HepG2 (cell line): Measurements from ENCODE around the gene MILR1. TPM values are rescaled to one million over a fixed set of nuclear protein-coding genes. Genes with fewer than 3 reads are reported as not detected.
A peak's percentile ranks its signal among the peaks of the same experiment; 100 is the strongest.

Experiments
- AGO2 ChIP-seq: fragments of 200-400 bp; formaldehyde crosslinking; optimal IDR thresholded peaks from 2 replicates; pipeline ENCODE3; 2017; ENCODE audit warnings: mild to moderate bottlenecking, low read depth, low read length, moderate library complexity
- ATF1 ChIP-seq: IDR thresholded peaks from 2 replicates; pipeline ENCODE4 v1.6.1; 2016; ENCODE audit warnings: mild to moderate bottlenecking, control low read depth
- E2F1 ChIP-seq: sonication (generic); formaldehyde crosslinking; IDR thresholded peaks from 2 replicates; pipeline ENCODE4 v1.5.0; 2020; ENCODE audit warnings: missing genetic modification reagents
- ELF4 ChIP-seq: sonication (generic); formaldehyde crosslinking; IDR thresholded peaks from 2 replicates; pipeline ENCODE4 v1.5.0; 2020; ENCODE audit warnings: missing genetic modification reagents, mild to moderate bottlenecking, moderate library complexity, borderline replicate concordance
- ESRRA ChIP-seq: sonication (generic); formaldehyde crosslinking; IDR thresholded peaks from 2 replicates; pipeline ENCODE4 v1.5.1; 2020; ENCODE audit warnings: mild to moderate bottlenecking, low read depth, missing genetic modification reagents
- GATAD1 ChIP-seq: IDR thresholded peaks from 2 replicates; pipeline ENCODE4 v1.6.1; 2016; ENCODE audit warnings: missing genetic modification reagents, missing compliant biosample characterization
- MAFG ChIP-seq: sonication (generic); formaldehyde crosslinking; IDR thresholded peaks from 2 replicates; pipeline ENCODE4 v1.5.1; 2020; ENCODE audit warnings: mild to moderate bottlenecking, missing genetic modification reagents
- MAFK ChIP-seq, 2 experiments: IDR thresholded peaks in 1 of 2; conservative IDR thresholded peaks in 1 of 2; 2 replicates each; pipeline ENCODE4 v1.6.1; 2011; ENCODE audit warnings: improper control_type of control experiment in 2 of 2, low read length in 2 of 2
- NCOA5 ChIP-seq: sonication (generic); formaldehyde crosslinking; IDR thresholded peaks from 2 replicates; pipeline ENCODE4 v1.4.0; 2020; ENCODE audit warnings: missing genetic modification reagents
- PAF1 ChIP-seq: IDR thresholded peaks from 2 replicates; pipeline ENCODE4 v1.6.1; 2016; ENCODE audit warnings: missing genetic modification reagents, missing compliant biosample characterization
- PAXIP1 ChIP-seq: sonication (generic); formaldehyde crosslinking; conservative IDR thresholded peaks from 2 replicates; pipeline ENCODE4 v1.4.0; 2020; ENCODE audit warnings: mild to moderate bottlenecking, missing genetic modification reagents, moderate library complexity
- SAP130 ChIP-seq: IDR thresholded peaks from 2 replicates; pipeline ENCODE4 v1.6.1; 2016; ENCODE audit warnings: low read depth
- SETDB1 ChIP-seq: sonication (generic); formaldehyde crosslinking; IDR thresholded peaks from 2 replicates; pipeline ENCODE4 v1.5.1; 2020; ENCODE audit warnings: missing genetic modification reagents, mild to moderate bottlenecking, borderline replicate concordance
- THAP11 ChIP-seq: IDR thresholded peaks from 2 replicates; pipeline ENCODE4 v1.6.1; 2016; ENCODE audit warnings: missing biosample characterization, missing genetic modification reagents
- ZBTB26 ChIP-seq: IDR thresholded peaks from 2 replicates; pipeline ENCODE4 v1.6.1; 2016; ENCODE audit warnings: missing compliant biosample characterization, missing genetic modification reagents, borderline replicate concordance
- ZBTB39 ChIP-seq: sonication (generic); formaldehyde crosslinking; IDR thresholded peaks from 2 replicates; pipeline ENCODE4 v1.5.0; 2020; ENCODE audit warnings: missing genetic modification reagents
- ZNF276 ChIP-seq: sonication (generic); formaldehyde crosslinking; IDR thresholded peaks from 2 replicates; pipeline ENCODE4 v1.4.0; 2020; ENCODE audit warnings: mild to moderate bottlenecking, low read depth, missing genetic modification reagents
- ZNF337 ChIP-seq: sonication (generic); formaldehyde crosslinking; IDR thresholded peaks from 2 replicates; pipeline ENCODE4 v1.5.1; 2020; ENCODE audit warnings: missing genetic modification reagents, low read depth, mild to moderate bottlenecking, borderline replicate concordance
- ZNF510 ChIP-seq: sonication (generic); formaldehyde crosslinking; IDR thresholded peaks from 2 replicates; pipeline ENCODE4 v1.4.0; 2020; ENCODE audit warnings: low read depth, mild to moderate bottlenecking, missing genetic modification reagents
- polyA plus RNA-seq, 8 experiments: library from polyadenylated mRNA; depleted of rRNA in 3 of 8; stranded (reverse) in 7 of 8; unstranded in 1 of 8; fragments of >200 nt; fragmentation: Illumina TruSeq in 4 of 8; extraction: Trizol in 4 of 8; gene quantifications; 2 replicates each; pipeline versions ENCODE4 v1.2.1 to v1.2.3, GENCODE V29; 2011 to 2016; ENCODE audit warnings: low read depth in 4 of 8, missing spikeins in 1 of 8, mixed read lengths in 1 of 8; ENCODE audit not compliant: insufficient read depth in 1 of 8
- total RNA-seq, 5 experiments: library from RNA; depleted of rRNA; stranded (reverse); fragments of >200 nt; fragmentation: Illumina TruSeq; extraction: Trizol; gene quantifications; 2 replicates each; pipeline ENCODE4 v1.2.3, GENCODE V29; 2016; ENCODE audit warnings: low read depth in 1 of 5

The MILR1 gene
- total and polyA plus RNA-seq, 2 of the 13 experiments (the other 11 are each of a cell fraction or from before 2014, with no cell fraction given): 0.27 to 1.7 TPM

- peak; percentile 6; the same call in 1 of the 2 replicates for TF ChIP-seq ZBTB26 (CRISPR knock-in tag)
- 0 out of 2 replicates have a peak, but pooled peaks have one; percentile 23 for TF ChIP-seq ZNF337
- TF ChIP-seq E2F1 (CRISPR knock-in tag): no peak
- 0 out of 2 replicates have a peak, but pooled peaks have one; percentile 7 for TF ChIP-seq MAFG (CRISPR knock-in tag)
- TF ChIP-seq NCOA5 (CRISPR knock-in tag): no peak
- TF ChIP-seq ESRRA (CRISPR knock-in tag): no peak; the same call in 1 of the 2 replicates
- no peak for TF ChIP-seq ATF1 (CRISPR knock-in tag)
- no peak for TF ChIP-seq AGO2
- peak; percentile 74 for TF ChIP-seq SAP130
- no peak for TF ChIP-seq GATAD1 (CRISPR knock-in tag)
- 0 out of 2 replicates have a peak, but pooled peaks have one; percentile 23 for TF ChIP-seq PAXIP1 (CRISPR knock-in tag)
- no peak for TF ChIP-seq THAP11 (CRISPR knock-in tag)
- TF ChIP-seq ELF4 (CRISPR knock-in tag): peak; percentile 71; the same call in 1 of the 2 replicates
- no peak; the same call in 1 of the 2 replicates for TF ChIP-seq SETDB1
- TF ChIP-seq ZNF276 (CRISPR knock-in tag): 0 out of 2 replicates have a peak, but pooled peaks have one; percentile 47
- peak; percentile 50; the same call in 1 of the 2 replicates for TF ChIP-seq PAF1
- TF ChIP-seq MAFK (conservative IDR thresholded peaks at IDR 0.05 in 1 of 2, IDR thresholded peaks at IDR 0.05 in 1 of 2; ENCODE audit: low read length in 2 of 2): peak; percentile 56 to 69; a peak in 3 of 4 replicates
- TF ChIP-seq ZNF510 (CRISPR knock-in tag): no peak
- TF ChIP-seq ZBTB39 (CRISPR knock-in tag): no peak
Measured at GRCh38 chr17:64504769-64505339, 55.9 kb downstream of the MILR1 start (continued).
